GM12873 (cell line): Measurements from ENCODE around the gene PHACTR3.

Experiments used
- TF ChIP-seq, protein P1 (sequence below): IDR thresholded peaks from 2 replicates; pipeline ENCODE4 v1.5.1; 2012; ENCODE audit warnings: low read depth, mild to moderate bottlenecking, moderate library complexity, low read length, control low read depth; ENCODE audit not compliant: insufficient read depth; ENCODE audit errors: missing control alignments

PHACTR3 gene

DNA sequence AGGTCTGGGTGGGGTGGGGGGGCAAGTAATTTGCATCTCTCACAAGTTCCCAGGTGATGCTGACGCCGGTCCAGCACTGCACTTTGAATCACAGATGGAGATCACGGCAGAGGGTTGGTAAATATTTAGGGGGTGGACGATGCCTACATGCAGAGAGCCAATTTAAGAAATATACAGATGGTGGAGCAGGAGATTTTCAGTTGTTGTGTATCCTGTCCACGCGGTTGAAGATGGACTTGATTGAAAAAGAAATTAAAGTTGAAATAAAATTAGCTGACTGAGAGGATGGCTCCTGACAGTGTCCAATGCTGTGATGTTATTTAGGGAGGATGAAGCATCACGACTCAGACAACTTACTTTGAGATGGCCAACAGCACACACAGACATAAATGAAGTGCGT, 74.6 kb downstream of the PHACTR3 start:
- TF ChIP-seq, protein P1, sequence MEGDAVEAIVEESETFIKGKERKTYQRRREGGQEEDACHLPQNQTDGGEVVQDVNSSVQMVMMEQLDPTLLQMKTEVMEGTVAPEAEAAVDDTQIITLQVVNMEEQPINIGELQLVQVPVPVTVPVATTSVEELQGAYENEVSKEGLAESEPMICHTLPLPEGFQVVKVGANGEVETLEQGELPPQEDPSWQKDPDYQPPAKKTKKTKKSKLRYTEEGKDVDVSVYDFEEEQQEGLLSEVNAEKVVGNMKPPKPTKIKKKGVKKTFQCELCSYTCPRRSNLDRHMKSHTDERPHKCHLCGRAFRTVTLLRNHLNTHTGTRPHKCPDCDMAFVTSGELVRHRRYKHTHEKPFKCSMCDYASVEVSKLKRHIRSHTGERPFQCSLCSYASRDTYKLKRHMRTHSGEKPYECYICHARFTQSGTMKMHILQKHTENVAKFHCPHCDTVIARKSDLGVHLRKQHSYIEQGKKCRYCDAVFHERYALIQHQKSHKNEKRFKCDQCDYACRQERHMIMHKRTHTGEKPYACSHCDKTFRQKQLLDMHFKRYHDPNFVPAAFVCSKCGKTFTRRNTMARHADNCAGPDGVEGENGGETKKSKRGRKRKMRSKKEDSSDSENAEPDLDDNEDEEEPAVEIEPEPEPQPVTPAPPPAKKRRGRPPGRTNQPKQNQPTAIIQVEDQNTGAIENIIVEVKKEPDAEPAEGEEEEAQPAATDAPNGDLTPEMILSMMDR, result no peak

DNA sequence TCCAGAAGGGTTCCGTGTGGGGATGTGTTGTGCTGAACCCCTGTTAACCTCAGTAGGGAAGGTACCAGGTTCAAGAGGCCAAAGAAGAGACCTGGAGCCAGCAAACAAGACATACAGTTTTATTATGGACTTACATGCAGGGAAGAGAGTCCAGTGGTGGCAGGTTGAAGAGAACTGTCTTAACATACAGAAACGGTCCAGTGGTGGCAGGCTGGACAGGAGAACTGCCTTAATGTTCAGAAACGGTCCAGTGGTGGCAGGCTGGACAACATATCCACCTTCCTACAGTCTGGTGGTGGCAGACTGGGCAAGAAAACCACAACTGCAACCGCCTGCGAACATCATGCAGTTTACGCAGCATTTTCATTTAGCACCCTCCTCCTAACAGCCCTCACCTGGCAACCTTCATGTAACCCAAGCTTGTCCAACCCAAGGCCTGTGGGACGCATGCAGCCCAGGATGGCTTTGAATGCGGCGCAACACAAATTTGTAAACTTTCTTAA, 75.9 kb downstream of the PHACTR3 start:
- TF ChIP-seq, protein P1, result no peak

DNA sequence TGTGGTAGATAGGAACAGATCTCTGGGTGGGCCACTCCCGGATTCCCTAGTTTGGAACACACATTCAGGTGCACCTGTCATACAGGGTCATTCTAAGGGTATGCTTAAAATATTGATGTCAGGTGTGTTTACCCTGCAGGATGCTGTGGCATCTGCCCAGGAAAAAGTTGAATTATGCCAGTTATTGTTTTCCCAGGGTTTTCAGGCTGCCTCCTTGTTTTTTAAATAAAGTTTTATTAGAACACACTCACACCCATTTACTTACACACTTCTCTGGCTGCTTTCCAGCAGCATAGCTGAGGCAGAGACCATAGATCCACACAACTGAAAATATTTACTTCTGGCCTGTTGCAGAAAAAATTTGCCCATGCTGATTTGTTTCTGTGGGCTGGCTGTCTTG, 76.5 kb downstream of the PHACTR3 start:
- TF ChIP-seq, protein P1, result no peak

DNA sequence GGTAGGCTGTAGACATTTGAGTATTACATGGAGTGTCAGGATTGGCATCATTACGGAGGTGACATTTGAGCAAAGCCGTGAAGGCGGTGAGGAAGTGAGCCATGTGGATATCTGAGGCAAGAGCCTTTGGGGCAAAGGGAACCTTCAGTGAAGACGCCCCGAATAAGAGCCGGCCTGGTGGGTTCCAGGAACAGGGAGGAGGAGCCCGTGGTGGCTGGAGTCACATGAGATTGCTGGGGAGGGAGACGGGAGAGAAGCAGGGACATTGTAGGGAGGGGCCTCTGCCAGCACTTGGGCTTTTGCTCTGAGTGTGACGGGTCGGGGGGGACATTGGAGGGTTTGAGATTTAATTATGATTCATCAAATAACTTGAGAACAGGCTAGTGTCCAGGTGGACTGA, 78.3 kb downstream of the PHACTR3 start:
- TF ChIP-seq, protein P1, result no peak

DNA sequence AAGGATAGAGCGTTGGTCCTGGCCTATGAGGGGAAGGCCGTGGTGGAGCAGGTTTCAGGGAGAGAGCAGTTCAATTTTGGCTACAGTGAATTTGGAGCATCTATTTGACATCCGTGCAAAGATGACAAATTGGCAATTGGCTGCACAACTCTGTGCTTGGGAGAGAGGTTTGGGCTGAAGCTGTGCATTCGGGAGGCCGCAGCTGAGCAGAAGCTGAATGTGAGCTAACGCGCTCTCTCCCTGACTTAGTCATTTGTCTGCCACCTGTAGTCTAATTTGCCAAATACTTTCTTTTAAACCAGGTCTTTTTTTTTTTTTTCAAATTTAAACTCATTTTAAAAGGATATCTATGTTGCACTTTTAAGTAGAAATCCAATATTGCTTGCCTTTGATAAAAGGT, 78.8 kb downstream of the PHACTR3 start:
- TF ChIP-seq, protein P1, result no peak

DNA sequence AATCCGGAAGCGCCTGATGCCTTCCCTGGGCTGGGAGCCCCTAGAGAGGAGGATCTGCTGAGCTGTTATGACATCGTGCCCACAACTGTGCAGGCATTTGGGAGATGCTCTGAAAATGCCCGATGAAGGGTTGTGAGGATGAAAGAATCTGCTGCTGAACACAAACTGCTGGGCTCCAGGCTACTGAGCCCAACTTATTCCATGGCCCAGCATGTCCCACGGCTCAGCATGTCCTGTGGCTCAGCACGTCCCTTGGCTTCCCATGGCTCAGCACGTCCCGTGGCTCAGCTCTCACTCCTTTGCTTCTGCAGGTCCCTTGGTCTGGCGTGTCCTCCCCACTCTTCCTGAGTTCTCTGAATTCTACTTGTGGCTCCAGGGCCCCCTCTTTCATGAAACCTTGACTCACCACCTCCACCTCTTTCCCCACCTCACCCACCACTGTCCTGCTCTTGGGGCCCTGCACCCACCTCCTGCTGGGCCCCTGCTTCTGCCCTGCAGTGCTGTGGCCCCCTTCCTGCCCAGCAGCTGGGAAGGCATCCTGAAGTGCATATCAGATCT, 80.4 kb downstream of the PHACTR3 start:
- TF ChIP-seq, protein P1, result no peak

DNA sequence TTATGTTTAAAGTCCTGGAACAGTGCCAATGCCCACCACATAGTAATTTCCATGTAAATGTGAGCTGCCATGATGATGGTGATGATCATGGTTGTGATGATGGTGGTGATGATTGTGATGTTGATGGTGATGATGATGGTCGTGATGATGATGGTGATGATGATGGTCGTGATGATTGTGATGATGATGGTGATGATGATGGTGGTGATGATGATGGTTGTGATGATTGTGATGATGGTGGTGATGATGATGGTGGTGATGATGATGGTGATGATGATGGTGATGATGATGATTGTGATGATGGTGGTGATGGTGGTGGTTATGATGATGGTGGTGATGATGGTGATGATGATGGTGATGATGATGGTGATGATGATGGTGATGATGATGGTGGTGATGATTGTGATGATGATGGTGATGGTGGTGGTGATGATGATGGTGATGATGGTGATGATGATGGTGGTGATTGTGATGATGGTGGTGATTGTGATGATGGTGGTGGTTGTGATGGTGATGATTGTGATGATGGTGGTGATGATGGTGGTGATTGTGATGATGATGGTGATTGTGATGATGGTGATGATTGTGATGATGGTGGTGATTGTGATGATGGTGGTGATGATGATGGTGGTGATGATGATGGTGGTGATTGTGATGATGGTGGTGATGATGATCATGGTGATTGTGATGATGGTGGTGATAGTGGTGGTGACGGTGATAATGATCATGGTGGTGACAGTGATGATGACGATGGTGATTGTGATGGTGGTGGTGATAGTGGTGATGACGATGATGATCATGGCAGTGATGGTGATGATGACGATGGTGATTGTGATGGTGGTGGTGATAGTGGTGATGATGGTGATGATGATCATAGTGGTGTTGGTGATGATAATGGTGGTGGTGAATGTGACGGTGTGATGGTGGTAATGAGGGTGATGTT, 82.3 kb downstream of the PHACTR3 start:
- TF ChIP-seq, protein P1, result no peak
